Fibroblast of lung (primary cell): Measurements from ENCODE around the gene HECW1. TPM values are rescaled to one million over a fixed set of nuclear protein-coding genes. Genes with fewer than 3 reads are reported as not detected.

ENCODE experiments used
- DNase-seq, 2 donors: peaks; one replicate each; pipeline versions ENCODE4 v3.0.0 to v3.0.0-alpha.2; 2010; ENCODE audit warnings: low read depth in 2 of 2
- H2AFZ ChIP-seq: 2 replicates; pipeline ENCODE4 v1.5.1; 2012; ENCODE audit warnings: low read length, control low read depth, inconsistent platforms
- H3K27ac ChIP-seq: 2 replicates; pipeline ENCODE4 v1.5.1; 2011; ENCODE audit warnings: low read length, control low read depth; ENCODE audit not compliant: insufficient read depth
- H3K27me3 ChIP-seq: 2 replicates; pipeline ENCODE4 v1.5.1; 2011; ENCODE audit warnings: mild to moderate bottlenecking, low read length; ENCODE audit not compliant: control insufficient read depth, insufficient read depth
- H3K36me3 ChIP-seq: 2 replicates; pipeline ENCODE4 v1.5.1; 2011; ENCODE audit warnings: low read length; ENCODE audit not compliant: control insufficient read depth, insufficient read depth
- H3K4me1 ChIP-seq: 2 replicates; pipeline ENCODE4 v1.5.1; 2011; ENCODE audit warnings: low read length; ENCODE audit not compliant: control insufficient read depth, insufficient read depth; ENCODE audit errors: extremely low read depth
- H3K4me2 ChIP-seq: 2 replicates; pipeline ENCODE4 v1.5.1; 2011; ENCODE audit warnings: low read length, control low read depth; ENCODE audit not compliant: insufficient read depth; ENCODE audit errors: extremely low read depth
- H3K4me3 ChIP-seq, 4 experiments: fragments of 200-600 bp in 1 of 4; sonication (generic) in 1 of 4; replicated peaks in 1 of 4; 2 replicates each; pipeline ENCODE4 v1.5.1; 2011 to 2016; ENCODE audit warnings: low read length in 4 of 4, low read depth in 3 of 4, mild to moderate bottlenecking in 3 of 4, control low read depth in 2 of 4, inconsistent platforms in 1 of 4, mixed read lengths in 1 of 4; ENCODE audit not compliant: insufficient read depth in 1 of 4; ENCODE audit errors: control extremely low read depth in 1 of 4
- H3K79me2 ChIP-seq: 2 replicates; pipeline ENCODE4 v1.5.1; 2012; ENCODE audit warnings: mild to moderate bottlenecking, low read length, inconsistent platforms; ENCODE audit not compliant: control insufficient read depth, insufficient read depth
- H3K9ac ChIP-seq: 2 replicates; pipeline ENCODE4 v1.5.1; 2011; ENCODE audit warnings: mild to moderate bottlenecking, low read length, control low read depth; ENCODE audit not compliant: insufficient read depth
- H3K9me3 ChIP-seq: 2 replicates; pipeline ENCODE4 v1.5.1; 2012; ENCODE audit warnings: low read depth, low read length; ENCODE audit not compliant: control insufficient read depth, insufficient read depth
- H4K20me1 ChIP-seq: 2 replicates; pipeline ENCODE4 v1.5.1; 2011; ENCODE audit warnings: low read length; ENCODE audit not compliant: control insufficient read depth, insufficient read depth; ENCODE audit errors: extremely low read depth
- EZH2 ChIP-seq: IDR thresholded peaks from 2 replicates; pipeline ENCODE4 v1.5.1; 2012; ENCODE audit warnings: low read length, control low read depth, mild to moderate bottlenecking; ENCODE audit errors: missing control alignments
- polyA plus RNA-seq, 2 donors: library from polyadenylated mRNA; depleted of rRNA in 1 of 2; stranded (reverse) in 1 of 2; unstranded in 1 of 2; fragments of >200 nt; gene quantifications; 2 replicates each; pipeline ENCODE4 v1.2.1, GENCODE V29; 2011 to 2012; ENCODE audit warnings: missing spikeins in 1 of 2
- total RNA-seq: library from RNA; depleted of rRNA; stranded (reverse); fragments of >200 nt; gene quantifications from 2 replicates; pipeline ENCODE4 v1.2.1, GENCODE V29; 2014
- TF ChIP-seq, protein P1 (sequence below), 2 donors: IDR thresholded peaks in 1 of 2; conservative IDR thresholded peaks in 1 of 2; 1 replicate in 1 of 2; 2 replicates in 1 of 2; pipeline ENCODE4 v1.5.1; 2011 to 2012; ENCODE audit warnings: low read length in 2 of 2, control low read depth in 1 of 2, inconsistent platforms in 1 of 2, low read depth in 1 of 2, mild to moderate bottlenecking in 1 of 2

The HECW1 gene
- total and polyA plus RNA-seq, 2 donors (not counting 1 experiment from before 2014, with no cell fraction given), result 1.1 to 6.1 TPM

- no peak overlapping the region for H3K9ac ChIP-seq
These were observed 377.6 kb downstream of the HECW1 start for GRCh38 chr7:43490016-43490415.

GRCh38 chr7:43491123-43491522, 378.7 kb downstream of the HECW1 start:
- Histone ChIP-seq H3K9ac (no peak overlapping the region), H3K79me2 (no peaks in the 10 kb centered on the region), H3K27me3 (no peaks in the 10 kb centered on the region), H3K27ac (no peak overlapping the region), H4K20me1 (no peaks in the 10 kb centered on the region), H3K4me2 (no peak overlapping the region), H3K36me3 (no peaks in the 10 kb centered on the region), H2AFZ (no peak overlapping the region), H3K4me1 (peaks cover 2% of the 10 kb centered on the region), H3K9me3 (no peaks in the 10 kb centered on the region), H3K4me3 (no peak overlapping the region)
- DNase-seq, result no peak
- TF ChIP-seq EZH2, result no peak
- TF ChIP-seq, protein P1, sequence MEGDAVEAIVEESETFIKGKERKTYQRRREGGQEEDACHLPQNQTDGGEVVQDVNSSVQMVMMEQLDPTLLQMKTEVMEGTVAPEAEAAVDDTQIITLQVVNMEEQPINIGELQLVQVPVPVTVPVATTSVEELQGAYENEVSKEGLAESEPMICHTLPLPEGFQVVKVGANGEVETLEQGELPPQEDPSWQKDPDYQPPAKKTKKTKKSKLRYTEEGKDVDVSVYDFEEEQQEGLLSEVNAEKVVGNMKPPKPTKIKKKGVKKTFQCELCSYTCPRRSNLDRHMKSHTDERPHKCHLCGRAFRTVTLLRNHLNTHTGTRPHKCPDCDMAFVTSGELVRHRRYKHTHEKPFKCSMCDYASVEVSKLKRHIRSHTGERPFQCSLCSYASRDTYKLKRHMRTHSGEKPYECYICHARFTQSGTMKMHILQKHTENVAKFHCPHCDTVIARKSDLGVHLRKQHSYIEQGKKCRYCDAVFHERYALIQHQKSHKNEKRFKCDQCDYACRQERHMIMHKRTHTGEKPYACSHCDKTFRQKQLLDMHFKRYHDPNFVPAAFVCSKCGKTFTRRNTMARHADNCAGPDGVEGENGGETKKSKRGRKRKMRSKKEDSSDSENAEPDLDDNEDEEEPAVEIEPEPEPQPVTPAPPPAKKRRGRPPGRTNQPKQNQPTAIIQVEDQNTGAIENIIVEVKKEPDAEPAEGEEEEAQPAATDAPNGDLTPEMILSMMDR (conservative IDR thresholded peaks at IDR 0.05 in 1 of 2, IDR thresholded peaks at IDR 0.05 in 1 of 2; ENCODE audit: low read depth in 1 of 2, low read length in 2 of 2), result no peak

More at GRCh38 chr7:43490016-43490415, 377.6 kb downstream of the HECW1 start:
- Histone ChIP-seq H3K36me3 (no peaks in the 10 kb centered on the region), H3K79me2 (no peaks in the 10 kb centered on the region), H4K20me1 (no peaks in the 10 kb centered on the region), H3K4me3 (no peak overlapping the region), H3K27ac (no peak overlapping the region), H3K4me2 (no peak overlapping the region), H2AFZ (no peak overlapping the region), H3K27me3 (no peaks in the 10 kb centered on the region), H3K9me3 (no peaks in the 10 kb centered on the region), H3K4me1 (peaks cover 2% of the 10 kb centered on the region)
- peak in 1 of 2 donors; percentile 79 for DNase-seq
- TF ChIP-seq, protein P1 (conservative IDR thresholded peaks at IDR 0.05 in 1 of 2, IDR thresholded peaks at IDR 0.05 in 1 of 2; ENCODE audit: low read depth in 1 of 2, low read length in 2 of 2), result no peak
- no peak for TF ChIP-seq EZH2

- Histone ChIP-seq H3K9ac (no peak overlapping the region), H4K20me1 (no peaks in the 10 kb centered on the region), H3K4me1 (peaks cover 2% of the 10 kb centered on the region), H2AFZ (no peak overlapping the region), H3K9me3 (no peaks in the 10 kb centered on the region), H3K4me2 (no peak overlapping the region), H3K27me3 (no peaks in the 10 kb centered on the region), H3K4me3 (no peak overlapping the region), H3K36me3 (no peaks in the 10 kb centered on the region), H3K79me2 (no peaks in the 10 kb centered on the region), H3K27ac (no peak overlapping the region)
- TF ChIP-seq, protein P1 (conservative IDR thresholded peaks at IDR 0.05 in 1 of 2, IDR thresholded peaks at IDR 0.05 in 1 of 2; ENCODE audit: low read depth in 1 of 2, low read length in 2 of 2), result no peak
- no peak for TF ChIP-seq EZH2
- DNase-seq, result peak; percentile 71 to 93
These were observed 379.5 kb downstream of the HECW1 start for GRCh38 chr7:43491984-43492383.
